Stimulated activated CD4-positive, alpha-beta T cell treated with anti-CD3 and anti-CD28 coated beads, Interleukin-4, amount 100 ng/mL, for 48 hours (primary cell): ENCODE results near the gene EHBP1.

Experiments
- DNase-seq, 2 donors: peaks; one replicate each; pipeline ENCODE4 v3.0.0-alpha.2; 2020; ENCODE audit warnings: low read depth in 2 of 2

Gene EHBP1

DNA sequence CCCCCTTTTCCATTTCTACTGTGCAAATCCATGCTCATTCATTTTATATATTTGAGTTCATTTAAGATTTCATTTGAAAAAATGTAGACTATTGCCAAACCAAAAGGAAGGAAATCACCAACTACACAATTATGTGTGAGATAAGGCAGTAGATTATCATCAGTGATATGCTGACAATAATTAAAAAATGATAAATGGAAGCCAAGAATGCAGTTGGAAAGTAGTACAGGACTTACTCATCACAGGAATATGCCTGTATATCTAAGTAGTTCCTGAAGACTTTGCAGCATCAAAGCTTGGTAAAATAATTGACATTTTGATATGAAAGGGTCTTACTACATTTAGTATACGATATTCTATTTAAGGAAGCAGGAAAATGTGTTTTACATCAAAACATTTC, 179.0 kb downstream of the EHBP1 start:
- DNase-seq, result no peak

- DNase-seq, result no peak
Observed at GRCh38 chr2:62894966-62895631, 189.6 kb downstream of the EHBP1 start.

DNA sequence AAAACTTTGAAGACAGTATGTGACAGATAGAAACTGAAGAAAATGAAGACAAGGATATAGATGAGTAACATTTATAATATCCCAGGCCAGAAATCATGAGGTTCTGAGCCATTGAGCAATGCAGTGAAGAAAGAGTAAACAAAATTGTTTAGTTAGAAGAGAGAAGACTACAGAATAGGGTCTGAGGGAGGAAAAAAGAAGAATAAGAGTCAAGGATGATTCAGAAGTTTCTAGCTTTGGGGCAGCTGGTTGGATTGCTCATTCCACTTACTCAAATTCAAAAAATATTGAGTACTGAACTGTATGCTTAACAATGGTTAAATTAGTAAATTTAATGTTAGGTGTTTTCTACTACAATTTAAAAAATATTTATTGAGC, 190.1 kb downstream of the EHBP1 start:
- DNase-seq, result no peak

GRCh38 chr2:62897187-62897827, 191.8 kb downstream of the EHBP1 start:
- no peak for DNase-seq

GRCh38 chr2:62904344-62904743, 198.8 kb downstream of the EHBP1 start:
- no peak for DNase-seq

- DNase-seq, result no peak
Observed at GRCh38 chr2:62908145-62908544, 202.6 kb downstream of the EHBP1 start.

DNA sequence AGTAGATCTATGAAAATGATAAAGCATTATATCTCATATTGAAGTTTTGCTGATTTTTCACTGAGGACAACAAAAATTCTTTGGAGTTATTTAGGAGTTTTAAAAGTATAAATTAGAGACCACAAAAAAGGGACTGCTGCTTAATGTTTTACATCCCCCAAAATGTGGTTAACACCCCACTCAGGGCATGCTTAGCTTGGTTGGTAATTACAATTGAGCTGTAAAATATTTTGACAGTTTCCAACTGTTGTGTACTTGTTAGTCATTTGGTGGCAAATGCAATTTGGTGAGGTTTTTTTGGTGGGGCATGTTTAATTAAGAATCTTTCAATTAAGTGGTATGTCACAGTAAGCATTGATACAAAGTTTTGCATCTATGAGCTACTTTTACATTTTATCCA, 207.8 kb downstream of the EHBP1 start:
- DNase-seq, result no peak

DNA sequence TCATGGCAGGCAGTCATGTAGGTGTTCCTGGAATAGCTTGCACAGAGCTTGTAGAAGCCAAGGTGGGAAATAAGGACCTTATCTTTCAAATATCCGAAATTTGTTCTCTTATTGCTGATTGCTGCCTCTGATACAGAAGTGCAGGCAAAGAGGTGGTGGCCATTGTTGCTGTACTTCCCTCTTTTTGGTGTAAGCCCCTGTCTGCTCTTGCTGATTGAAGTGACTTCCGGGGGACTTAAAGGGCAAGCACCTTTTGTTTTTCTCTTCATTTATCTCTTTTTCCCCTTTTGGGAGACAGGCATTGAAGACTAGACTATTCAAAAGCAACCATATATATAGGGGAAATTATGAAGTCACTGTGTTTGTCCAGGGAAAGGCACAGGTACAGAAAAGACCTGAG, 213.5 kb downstream of the EHBP1 start:
- DNase-seq, result no peak

- no peak for DNase-seq
Observed at GRCh38 chr2:62920070-62920469, 214.6 kb downstream of the EHBP1 start.

- DNase-seq, result no peak
Observed at GRCh38 chr2:62923242-62923641, 217.7 kb downstream of the EHBP1 start.

DNA sequence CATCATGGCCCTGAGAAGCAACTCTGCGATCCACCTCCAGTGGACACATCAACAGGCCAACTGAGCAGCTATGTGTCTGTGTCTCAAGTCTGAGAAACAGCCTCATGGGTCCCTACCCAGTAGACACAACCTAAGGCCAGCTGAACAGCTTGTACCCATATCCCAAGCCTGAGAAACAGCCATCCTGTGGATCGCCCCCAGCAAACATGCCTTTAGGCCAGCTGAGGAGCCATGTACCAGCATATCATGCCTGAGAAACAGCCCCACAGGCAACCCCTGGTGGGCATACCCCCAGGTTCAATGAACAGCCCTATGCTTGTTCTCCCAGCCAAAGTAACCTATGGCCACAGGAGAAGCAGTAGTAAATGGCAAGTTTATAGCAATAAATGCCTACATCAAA, 218.4 kb downstream of the EHBP1 start:
- DNase-seq, result no peak

GRCh38 chr2:62928015-62928414, 222.5 kb downstream of the EHBP1 start:
- no peak for DNase-seq

GRCh38 chr2:62931536-62931935, 226.0 kb downstream of the EHBP1 start:
- DNase-seq, result no peak

GRCh38 chr2:62933398-62933917, 227.9 kb downstream of the EHBP1 start:
- no peak for DNase-seq

GRCh38 chr2:62934517-62934916, 229.0 kb downstream of the EHBP1 start:
- no peak for DNase-seq

DNA sequence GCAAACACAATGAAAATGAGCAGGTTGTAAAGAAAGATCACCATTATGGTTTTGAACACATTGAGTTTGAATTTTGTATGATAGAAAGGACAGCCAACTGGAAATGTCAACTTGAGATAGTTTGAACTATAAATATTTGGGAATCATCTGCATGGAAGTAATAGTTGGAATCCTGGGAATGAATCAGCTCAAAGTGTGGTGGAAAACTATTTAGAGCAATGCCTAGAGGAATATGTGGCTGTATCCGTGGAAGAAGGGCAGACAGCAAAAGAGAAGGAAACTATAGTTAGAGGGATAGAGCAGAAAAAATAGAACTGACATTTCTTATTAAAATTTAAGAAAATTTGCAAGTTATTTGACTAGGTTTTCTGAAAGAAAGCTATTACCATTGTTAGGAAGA, 232.6 kb downstream of the EHBP1 start:
- no peak for DNase-seq

GRCh38 chr2:62939735-62940491, 234.4 kb downstream of the EHBP1 start:
- no peak for DNase-seq

GRCh38 chr2:62940697-62941096, 235.2 kb downstream of the EHBP1 start:
- no peak for DNase-seq

GRCh38 chr2:62941413-62941812, 235.9 kb downstream of the EHBP1 start:
- DNase-seq, result no peak

DNA sequence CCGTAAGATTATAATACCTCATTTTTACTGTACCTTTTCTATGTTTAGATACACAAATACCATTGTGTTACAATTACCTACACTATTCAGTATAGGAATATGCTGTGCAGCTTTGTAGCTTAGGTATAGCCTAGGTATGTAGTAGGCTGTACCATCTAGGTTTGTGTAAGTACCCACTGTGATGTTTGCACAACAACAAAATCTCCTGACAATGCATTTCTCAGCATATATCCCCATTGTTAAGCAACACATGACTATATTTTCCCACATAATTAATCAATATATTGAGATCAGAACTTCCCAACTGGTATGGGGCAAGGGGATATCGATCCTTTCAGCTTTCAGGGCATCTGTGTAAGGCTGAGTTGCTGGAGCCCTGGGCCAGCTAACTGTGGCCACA, 238.8 kb downstream of the EHBP1 start:
- no peak for DNase-seq

DNA sequence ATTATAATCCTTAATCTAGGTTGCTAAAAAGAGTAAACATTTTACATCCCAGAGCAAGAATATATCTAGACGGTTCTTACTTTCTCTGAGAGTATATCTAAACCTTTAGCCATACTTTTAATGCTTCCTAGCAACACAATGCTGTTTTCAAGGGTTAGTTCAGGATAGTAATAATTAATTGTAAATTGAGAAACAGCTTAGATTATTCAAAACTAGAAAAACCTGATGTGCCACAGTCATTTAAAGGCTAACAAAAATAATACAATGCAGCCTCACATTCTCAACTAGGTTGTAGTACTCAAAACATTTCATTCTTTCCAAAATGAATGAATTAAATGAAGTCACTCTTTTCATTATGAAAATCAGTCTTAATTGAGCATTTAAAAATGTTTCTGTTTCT, 241.9 kb downstream of the EHBP1 start:
- no peak for DNase-seq

GRCh38 chr2:62956651-62957050, 251.1 kb downstream of the EHBP1 start:
- DNase-seq, result no peak

GRCh38 chr2:62958206-62958605, 252.7 kb downstream of the EHBP1 start:
- no peak for DNase-seq
